GM18526 (cell line): ENCODE measurements around the gene MNS1.

Experiments used
- POLR2A ChIP-seq: IDR thresholded peaks from 3 replicates; pipeline ENCODE4 v1.6.1; 2011; ENCODE audit not compliant: insufficient read length; ENCODE audit errors: extremely low read depth

The MNS1 gene

GRCh38 chr15:56390739-56391267 is 74.1 kb downstream of the MNS1 start:
- TF ChIP-seq POLR2A, result no peak

GRCh38 chr15:56385908-56386307 is 79.0 kb downstream of the MNS1 start:
- TF ChIP-seq POLR2A, result no peak

- no peak for TF ChIP-seq POLR2A
Observed at GRCh38 chr15:56383010-56383409, 81.9 kb downstream of the MNS1 start.
